DND-41 (cell line): ENCODE results near the gene MAGI1.

Experiments used
- ATAC-seq: fragments of 200-7000 bp; cut with Tn5 transposase; 3 replicates; pipeline ENCODE4 v1.9.1; 2021; ENCODE audit warnings: low read depth; ENCODE audit not compliant: insufficient read depth
- DNase-seq: peaks from one replicate; pipeline ENCODE4 v3.0.0-alpha.2; 2020
- H2AFZ ChIP-seq: 2 replicates; pipeline ENCODE4 v1.6.0; 2012; ENCODE audit warnings: low read depth, low read length
- H3K27ac ChIP-seq: 2 replicates; pipeline ENCODE4 v1.5.1; 2012; ENCODE audit warnings: low read length, inconsistent platforms
- H3K27me3 ChIP-seq: fragments of 200-600 bp; sonication (generic); 2 replicates; pipeline ENCODE4 v1.6.0; 2012; ENCODE audit warnings: low read length, mild to moderate bottlenecking, inconsistent platforms; ENCODE audit not compliant: insufficient read depth, poor library complexity
- H3K36me3 ChIP-seq: 2 replicates; pipeline ENCODE4 v1.5.1; 2012; ENCODE audit warnings: low read length, inconsistent platforms; ENCODE audit not compliant: insufficient read depth
- H3K4me1 ChIP-seq: 2 replicates; pipeline ENCODE4 v1.5.1; 2012; ENCODE audit warnings: mild to moderate bottlenecking, low read length; ENCODE audit not compliant: insufficient read depth
- H3K4me2 ChIP-seq: 2 replicates; pipeline ENCODE4 v1.6.0; 2012; ENCODE audit warnings: mild to moderate bottlenecking, moderate library complexity, low read length, inconsistent platforms; ENCODE audit not compliant: insufficient read depth
- H3K4me3 ChIP-seq, 2 experiments: fragments of 200-600 bp in 1 of 2; shearing (Covaris generic) in 1 of 2; 2 replicates each; pipeline ENCODE4 v1.5.1; 2012 to 2016; ENCODE audit warnings: inconsistent platforms in 2 of 2, low read length in 2 of 2, mild to moderate bottlenecking in 2 of 2, low read depth in 1 of 2, moderate library complexity in 1 of 2
- H3K79me2 ChIP-seq: 2 replicates; pipeline ENCODE4 v1.6.0; 2012; ENCODE audit warnings: low read length, inconsistent platforms; ENCODE audit not compliant: insufficient read depth
- H3K9ac ChIP-seq: 2 replicates; pipeline ENCODE4 v1.6.0; 2012; ENCODE audit warnings: low read depth, mild to moderate bottlenecking, inconsistent platforms, low read length, moderate library complexity
- H3K9me3 ChIP-seq: 2 replicates; pipeline ENCODE4 v1.5.1; 2012; ENCODE audit warnings: low read length, moderate library complexity, mild to moderate bottlenecking, inconsistent platforms; ENCODE audit not compliant: insufficient read depth, severe bottlenecking
- H4K20me1 ChIP-seq: 2 replicates; pipeline ENCODE4 v1.6.0; 2012; ENCODE audit warnings: low read length; ENCODE audit not compliant: insufficient read depth
- EZH2 ChIP-seq: IDR thresholded peaks from 3 replicates; pipeline ENCODE4 v1.6.1; 2012; ENCODE audit warnings: borderline replicate concordance, low read depth, mild to moderate bottlenecking, moderate library complexity, low read length, inconsistent platforms; ENCODE audit not compliant: severe bottlenecking
- TF ChIP-seq, protein P1 (sequence below): IDR thresholded peaks from 2 replicates; pipeline ENCODE4 v1.5.1; 2012; ENCODE audit warnings: borderline replicate concordance, low read length, moderate library complexity, mild to moderate bottlenecking; ENCODE audit not compliant: poor library complexity, severe bottlenecking; ENCODE audit errors: extremely low read depth

The MAGI1 gene

GRCh38 chr3:65995515-65995914, 43.2 kb downstream of the MAGI1 start:
- Histone ChIP-seq H3K4me1 (no peaks in the 10 kb centered on the region), H3K27me3 (no peaks in the 10 kb centered on the region), H3K4me3 (no peak overlapping the region), H3K9me3 (no peaks in the 10 kb centered on the region), H3K27ac (no peak overlapping the region), H4K20me1 (no peaks in the 10 kb centered on the region), H3K4me2 (no peak overlapping the region), H3K9ac (no peak overlapping the region), H3K36me3 (no peaks in the 10 kb centered on the region), H2AFZ (no peak overlapping the region), H3K79me2 (no peaks in the 10 kb centered on the region)
- DNase-seq (no peak), ATAC-seq (no peak)
- no peak for TF ChIP-seq EZH2
- TF ChIP-seq, protein P1, sequence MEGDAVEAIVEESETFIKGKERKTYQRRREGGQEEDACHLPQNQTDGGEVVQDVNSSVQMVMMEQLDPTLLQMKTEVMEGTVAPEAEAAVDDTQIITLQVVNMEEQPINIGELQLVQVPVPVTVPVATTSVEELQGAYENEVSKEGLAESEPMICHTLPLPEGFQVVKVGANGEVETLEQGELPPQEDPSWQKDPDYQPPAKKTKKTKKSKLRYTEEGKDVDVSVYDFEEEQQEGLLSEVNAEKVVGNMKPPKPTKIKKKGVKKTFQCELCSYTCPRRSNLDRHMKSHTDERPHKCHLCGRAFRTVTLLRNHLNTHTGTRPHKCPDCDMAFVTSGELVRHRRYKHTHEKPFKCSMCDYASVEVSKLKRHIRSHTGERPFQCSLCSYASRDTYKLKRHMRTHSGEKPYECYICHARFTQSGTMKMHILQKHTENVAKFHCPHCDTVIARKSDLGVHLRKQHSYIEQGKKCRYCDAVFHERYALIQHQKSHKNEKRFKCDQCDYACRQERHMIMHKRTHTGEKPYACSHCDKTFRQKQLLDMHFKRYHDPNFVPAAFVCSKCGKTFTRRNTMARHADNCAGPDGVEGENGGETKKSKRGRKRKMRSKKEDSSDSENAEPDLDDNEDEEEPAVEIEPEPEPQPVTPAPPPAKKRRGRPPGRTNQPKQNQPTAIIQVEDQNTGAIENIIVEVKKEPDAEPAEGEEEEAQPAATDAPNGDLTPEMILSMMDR: no peak

DNA sequence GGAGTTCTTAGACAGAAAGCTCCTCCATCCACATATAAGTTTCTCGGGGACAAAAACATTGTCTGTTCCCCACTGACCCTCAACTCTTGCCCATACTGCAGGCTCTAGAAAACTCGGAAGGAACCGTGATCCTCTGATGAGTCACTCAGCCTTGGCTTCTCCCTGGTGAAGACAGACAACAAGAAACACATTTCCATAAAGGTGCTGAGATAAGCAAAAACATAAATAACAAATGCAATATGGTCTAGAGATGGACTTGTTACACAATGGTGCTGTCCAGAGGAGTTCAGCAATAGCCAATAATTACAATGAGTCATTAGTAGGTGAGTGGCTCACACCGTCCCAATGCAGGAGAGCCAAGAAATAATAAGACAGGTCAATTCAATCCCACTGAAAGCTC, 43.7 kb downstream of the MAGI1 start:
- Histone ChIP-seq H3K4me1 (no peaks in the 10 kb centered on the region), H3K4me3 (no peak overlapping the region), H3K27ac (no peak overlapping the region), H4K20me1 (no peaks in the 10 kb centered on the region), H3K79me2 (no peaks in the 10 kb centered on the region), H3K4me2 (no peak overlapping the region), H3K9ac (no peak overlapping the region), H3K36me3 (no peaks in the 10 kb centered on the region), H3K27me3 (no peaks in the 10 kb centered on the region), H2AFZ (no peak overlapping the region), H3K9me3 (no peaks in the 10 kb centered on the region)
- ATAC-seq: no peak
- no peak for TF ChIP-seq EZH2
- TF ChIP-seq, protein P1: no peak
- no peak for DNase-seq

DNA sequence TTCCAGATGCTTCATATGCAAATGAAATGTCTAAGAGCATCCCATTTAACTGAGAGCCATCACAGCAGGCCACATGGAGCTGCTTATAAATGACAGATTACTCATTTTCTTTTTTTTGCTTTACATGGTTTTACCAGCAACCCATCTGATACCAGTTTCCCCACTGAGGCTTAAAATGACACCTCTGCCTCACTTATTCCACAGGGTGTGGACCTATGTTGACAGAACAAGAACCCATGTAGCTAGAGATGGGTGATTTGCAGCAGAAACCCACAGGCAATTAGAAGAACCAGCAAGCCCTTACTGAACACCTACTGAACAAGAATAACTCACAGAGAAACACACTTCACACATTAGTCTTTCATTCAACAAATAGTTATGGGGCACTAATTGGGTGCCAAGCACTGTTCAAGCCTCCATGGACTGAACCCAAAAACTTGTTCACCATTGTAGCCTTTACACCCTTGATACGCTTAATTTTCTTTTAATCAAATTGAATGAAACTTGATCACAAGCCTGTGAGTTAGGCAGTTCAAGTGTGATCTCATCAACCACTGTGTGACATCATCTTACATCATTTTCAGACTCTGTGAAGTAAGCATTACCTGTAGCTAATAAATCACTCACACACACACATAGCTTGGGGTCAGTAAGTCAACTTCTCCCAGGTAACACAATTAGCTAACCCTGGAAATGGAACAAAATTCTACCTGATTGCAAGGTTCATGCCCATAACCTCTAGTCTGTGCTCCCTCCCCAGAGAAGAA, 45.4 kb downstream of the MAGI1 start:
- ATAC-seq: no peak
- no peak overlapping the region for H3K4me2 ChIP-seq

More for the DNA sequence above, 45.4 kb downstream of the MAGI1 start:
- H3K4me3 ChIP-seq: no peak overlapping the region
- no peaks in the 10 kb centered on the region for H3K27me3 ChIP-seq
- H2AFZ ChIP-seq: no peak overlapping the region
- no peaks in the 10 kb centered on the region for H3K79me2 ChIP-seq
- no peak overlapping the region for H3K9ac ChIP-seq
- no peaks in the 10 kb centered on the region for H3K9me3 ChIP-seq
- no peaks in the 10 kb centered on the region for H3K36me3 ChIP-seq
- TF ChIP-seq, protein P1: no peak
- TF ChIP-seq EZH2: no peak
- H3K4me1 ChIP-seq: no peaks in the 10 kb centered on the region
- no peak overlapping the region for H3K27ac ChIP-seq
- no peaks in the 10 kb centered on the region for H4K20me1 ChIP-seq
- DNase-seq: no peak
